Dendritic cell treated with granulocyte-macrophage colony-stimulating factor and Interleukin-4, amounts not matched to agents 40 ng/mL and 50 ng/mL, for 4 days (primary cell): ENCODE results near the gene OXLD1.

Experiments
- H3K27ac Mint-ChIP-seq: one replicate; pipeline ENCODE4 v1.8.0; 2022; ENCODE audit warnings: mild to moderate bottlenecking, mixed read lengths
- H3K27me3 Mint-ChIP-seq: one replicate; pipeline ENCODE4 v1.8.0; 2022; ENCODE audit warnings: mild to moderate bottlenecking, mixed read lengths
- H3K36me3 Mint-ChIP-seq: one replicate; pipeline ENCODE4 v1.8.0; 2022; ENCODE audit warnings: low read depth, mixed read lengths
- H3K4me1 Mint-ChIP-seq: one replicate; pipeline ENCODE4 v1.8.0; 2022; ENCODE audit warnings: low read depth, mixed read lengths
- H3K4me3 Mint-ChIP-seq: one replicate; pipeline ENCODE4 v1.8.0; 2022; ENCODE audit warnings: mild to moderate bottlenecking, moderate library complexity, mixed read lengths
- H3K9me3 Mint-ChIP-seq: one replicate; pipeline ENCODE4 v1.8.0; 2022; ENCODE audit warnings: mixed read lengths
- intact Hi-C: fragments of 100-400 bp; cut with micrococcal nuclease; formaldehyde crosslinking; loops from one replicate; pipeline ENCODE4 v1.15.0; 2022

The OXLD1 gene

GRCh38 chr17:81666342-81667191, at the start of gene OXLD1, which contains the start of gene CCDC137:
Gene OXLD1 (minus strand): TSS chr17:81666605. CDS start chr17:81666577, 28 bp downstream.
Gene CCDC137 (plus strand): TSS chr17:81666737. CDS start chr17:81666767, 30 bp downstream.
- Mint-ChIP-seq H3K36me3 (peaks cover 73% of the 10 kb centered on the region), H3K27ac (peak within 1 kb of the TSS; percentile 89), H3K9me3 (no peaks in the 10 kb centered on the region), H3K4me3 (peak within 1 kb of the TSS; percentile 89), H3K4me1 (peaks cover 39% of the 10 kb centered on the region), H3K27me3 (no peaks in the 10 kb centered on the region)
- intact Hi-C loops: loop anchor here (1.0 kb wide), 1 partner anchor 29 kb away; the partner anchor contains the start of genes NPLOC4 and TSPAN10

DNA sequence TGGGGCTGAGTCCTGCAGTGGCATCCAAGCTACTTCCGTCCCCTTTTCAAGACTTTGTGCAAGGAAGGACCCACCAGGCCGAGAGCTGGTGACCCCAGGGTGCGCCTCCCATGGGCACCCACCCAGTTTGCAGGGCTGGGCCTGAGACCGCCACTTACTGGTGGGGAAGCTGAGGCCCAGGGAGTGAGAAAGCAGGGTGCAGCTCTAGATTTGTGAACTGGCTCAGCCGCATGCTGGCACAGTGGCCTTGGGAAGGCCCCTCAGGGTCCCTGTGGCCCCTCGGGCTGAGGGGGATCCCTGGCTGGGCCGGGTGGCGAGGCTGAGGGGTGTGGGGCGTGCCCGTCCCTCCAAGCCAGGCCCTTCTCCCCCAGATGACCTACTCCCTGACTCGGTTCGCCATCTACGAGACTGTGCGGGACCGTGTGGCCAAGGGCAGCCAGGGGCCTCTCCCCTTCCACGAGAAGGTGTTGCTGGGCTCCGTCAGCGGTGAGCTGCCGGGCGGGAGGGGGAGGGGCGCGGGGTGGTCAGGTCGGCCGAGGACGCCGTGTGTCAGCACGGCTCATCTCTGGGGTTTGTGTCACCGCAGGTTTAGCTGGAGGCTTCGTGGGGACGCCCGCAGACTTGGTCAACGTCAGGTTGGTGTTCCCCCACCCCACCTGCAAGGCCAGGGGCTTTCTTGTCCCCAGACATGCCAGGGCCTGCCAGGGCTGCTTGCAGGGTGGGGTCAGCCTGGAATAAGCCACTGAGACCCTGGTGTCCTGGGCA, 48.9 kb upstream of the OXLD1 start:
- intact Hi-C loops: no loop called here

DNA sequence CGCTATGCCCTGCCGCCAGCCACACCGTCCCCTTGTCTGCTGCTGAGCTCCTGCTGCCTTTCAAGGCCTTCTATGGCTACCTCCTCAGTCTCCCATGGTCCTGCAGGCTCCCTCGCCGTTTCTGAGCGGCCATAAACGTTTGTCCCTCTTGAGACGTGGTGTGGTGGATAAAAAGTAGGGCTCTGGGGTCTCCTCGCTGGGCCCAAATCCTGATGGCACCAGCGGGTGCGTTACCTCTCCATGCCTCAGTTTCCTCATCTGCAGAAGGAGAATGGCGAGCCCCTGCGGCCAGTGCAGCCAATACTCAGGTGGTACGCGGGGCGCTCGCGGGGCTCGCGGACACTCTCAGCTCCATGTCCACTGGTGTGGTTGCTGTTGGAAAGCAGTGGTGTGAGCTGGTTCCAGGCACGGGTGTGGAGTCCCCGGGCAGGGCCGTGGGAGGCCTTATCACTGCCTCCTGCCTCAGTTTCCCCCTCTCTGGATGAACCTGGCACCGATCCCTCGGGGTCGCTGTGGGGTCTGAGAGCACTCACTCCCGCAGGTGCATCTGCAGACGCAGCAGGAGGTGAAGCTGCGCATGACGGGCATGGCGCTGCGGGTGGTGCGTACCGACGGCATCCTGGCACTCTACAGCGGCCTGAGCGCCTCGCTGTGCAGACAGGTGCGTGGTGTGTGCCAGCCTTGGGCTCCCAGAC, 48.2 kb upstream of the OXLD1 start:
- H3K4me3 Mint-ChIP-seq: no peak overlapping the region
- no peak overlapping the region for H3K27ac Mint-ChIP-seq
- intact Hi-C loops: no loop called here
- H3K36me3 Mint-ChIP-seq: no peaks in the 10 kb centered on the region
- H3K27me3 Mint-ChIP-seq: peaks cover 3% of the 10 kb centered on the region
- no peaks in the 10 kb centered on the region for H3K9me3 Mint-ChIP-seq
- H3K4me1 Mint-ChIP-seq: peaks cover 38% of the 10 kb centered on the region

More for the DNA sequence above, 48.9 kb upstream of the OXLD1 start:
- peaks cover 33% of the 10 kb centered on the region for H3K4me1 Mint-ChIP-seq
- no peaks in the 10 kb centered on the region for H3K36me3 Mint-ChIP-seq
- no peak overlapping the region for H3K4me3 Mint-ChIP-seq
- H3K27me3 Mint-ChIP-seq: peaks cover 3% of the 10 kb centered on the region
- H3K27ac Mint-ChIP-seq: no peak overlapping the region
- no peaks in the 10 kb centered on the region for H3K9me3 Mint-ChIP-seq

- intact Hi-C loops: no loop called here
- H3K4me3 Mint-ChIP-seq: no peak overlapping the region
- H3K36me3 Mint-ChIP-seq: peaks cover 4% of the 10 kb centered on the region
These were observed 47.4 kb upstream of the OXLD1 start for GRCh38 chr17:81713556-81714411.

DNA sequence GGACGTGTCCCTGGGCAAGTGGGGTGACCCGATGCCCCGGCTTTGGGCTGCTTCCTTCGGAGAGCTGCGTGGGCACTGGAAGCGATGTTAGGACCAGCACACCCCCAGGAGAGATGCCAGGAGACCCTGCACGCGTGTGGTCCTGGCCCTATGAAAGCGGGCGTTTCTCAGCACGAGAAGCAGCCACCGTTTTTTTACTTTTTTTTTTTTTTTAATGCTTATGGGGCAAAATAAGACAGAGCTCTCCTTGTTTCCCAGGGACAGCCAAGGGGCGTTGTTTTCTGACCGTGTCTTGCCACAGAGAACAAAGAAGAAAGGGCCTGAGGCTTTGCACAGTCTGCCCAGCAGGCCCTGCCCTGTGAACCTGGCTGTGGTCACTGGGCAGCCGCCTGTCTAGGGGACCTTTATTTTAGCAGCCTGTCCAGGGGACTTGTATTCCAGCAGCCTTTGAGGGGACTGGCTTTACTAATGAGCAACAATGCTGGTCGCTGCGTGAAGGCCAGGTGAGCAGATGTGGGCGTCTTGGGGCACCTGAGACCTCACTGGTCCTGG, 46.7 kb upstream of the OXLD1 start:
- H3K27ac Mint-ChIP-seq: peak overlapping the region; percentile 36
- H3K4me3 Mint-ChIP-seq: peak overlapping the region; percentile 73
- H3K27me3 Mint-ChIP-seq: peaks cover 3% of the 10 kb centered on the region
- peaks cover 38% of the 10 kb centered on the region for H3K4me1 Mint-ChIP-seq
- intact Hi-C loops: no loop called here
- peaks cover 10% of the 10 kb centered on the region for H3K36me3 Mint-ChIP-seq
- H3K9me3 Mint-ChIP-seq: no peaks in the 10 kb centered on the region

More at GRCh38 chr17:81713556-81714411, 47.4 kb upstream of the OXLD1 start:
- Mint-ChIP-seq H3K4me1 (peaks cover 38% of the 10 kb centered on the region), H3K27me3 (peaks cover 3% of the 10 kb centered on the region), H3K27ac (no peak overlapping the region), H3K9me3 (no peaks in the 10 kb centered on the region)

DNA sequence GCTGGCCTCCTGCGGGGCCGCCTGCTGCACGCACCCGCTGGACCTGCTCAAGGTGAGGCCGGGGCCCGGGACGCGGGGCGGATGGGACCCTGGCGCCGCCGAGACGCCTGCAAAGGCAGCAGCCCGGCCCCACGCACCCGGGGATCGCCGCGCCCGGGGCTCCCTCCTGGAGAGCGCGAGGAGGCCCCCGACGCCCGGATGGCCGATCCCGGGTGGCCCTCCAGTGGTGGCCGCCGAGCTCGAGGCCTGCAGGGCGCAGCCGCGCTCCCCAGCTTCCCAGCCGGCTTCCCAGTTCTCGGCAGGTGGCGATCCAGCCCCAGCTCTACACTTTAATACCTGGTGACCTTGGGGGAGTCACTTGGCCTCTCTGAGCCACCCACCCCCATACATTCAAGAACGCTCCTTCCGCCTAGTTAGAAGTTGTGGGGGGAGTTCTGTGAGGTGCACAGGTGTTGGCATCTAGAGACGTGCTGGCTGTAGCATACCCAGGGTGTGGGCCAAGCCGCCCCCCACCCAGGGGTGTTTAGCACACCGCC, 46.1 kb upstream of the OXLD1 start:
- Mint-ChIP-seq H3K27me3 (peaks cover 3% of the 10 kb centered on the region), H3K27ac (peak overlapping the region; percentile 36), H3K4me3 (peak overlapping the region; percentile 73), H3K4me1 (peaks cover 38% of the 10 kb centered on the region), H3K36me3 (peaks cover 15% of the 10 kb centered on the region), H3K9me3 (no peaks in the 10 kb centered on the region)
- intact Hi-C loops: loop anchor here (1.0 kb wide), 1 partner anchor 9 kb away; the partner anchor contains the start of gene MRPL12

- Mint-ChIP-seq H3K36me3 (peaks cover 21% of the 10 kb centered on the region), H3K9me3 (no peaks in the 10 kb centered on the region), H3K4me1 (peaks cover 38% of the 10 kb centered on the region), H3K4me3 (peak within 1 kb of the TSS; percentile 73), H3K27me3 (peaks cover 3% of the 10 kb centered on the region), H3K27ac (peak within 1 kb of the TSS; percentile 56)
- intact Hi-C loops: loop anchor here (1.0 kb wide), 1 partner anchor 9 kb away; the partner anchor contains the start of gene MRPL12
These were observed 45.5 kb upstream of the OXLD1 start, which contains the start of gene SLC25A10 for GRCh38 chr17:81711814-81712467. Gene SLC25A10 (plus strand): TSS chr17:81712284. CDS start chr17:81712427, 143 bp downstream.

- intact Hi-C loops: no loop called here
- Mint-ChIP-seq H3K9me3 (no peaks in the 10 kb centered on the region), H3K36me3 (peaks cover 33% of the 10 kb centered on the region)
These were observed 44.3 kb upstream of the OXLD1 start for GRCh38 chr17:81710514-81711308.

GRCh38 chr17:81708739-81709185, 42.4 kb upstream of the OXLD1 start:
- H3K4me1 Mint-ChIP-seq: peaks cover 37% of the 10 kb centered on the region
- H3K27me3 Mint-ChIP-seq: peaks cover 3% of the 10 kb centered on the region
- no peaks in the 10 kb centered on the region for H3K9me3 Mint-ChIP-seq
- no peak overlapping the region for H3K4me3 Mint-ChIP-seq
- no peak overlapping the region for H3K27ac Mint-ChIP-seq
- peaks cover 48% of the 10 kb centered on the region for H3K36me3 Mint-ChIP-seq
- intact Hi-C loops: no loop called here

More at GRCh38 chr17:81710514-81711308, 44.3 kb upstream of the OXLD1 start:
- Mint-ChIP-seq H3K27me3 (peaks cover 3% of the 10 kb centered on the region), H3K4me3 (peak overlapping the region; percentile 46), H3K27ac (peak overlapping the region; percentile 56), H3K4me1 (peaks cover 38% of the 10 kb centered on the region)

DNA sequence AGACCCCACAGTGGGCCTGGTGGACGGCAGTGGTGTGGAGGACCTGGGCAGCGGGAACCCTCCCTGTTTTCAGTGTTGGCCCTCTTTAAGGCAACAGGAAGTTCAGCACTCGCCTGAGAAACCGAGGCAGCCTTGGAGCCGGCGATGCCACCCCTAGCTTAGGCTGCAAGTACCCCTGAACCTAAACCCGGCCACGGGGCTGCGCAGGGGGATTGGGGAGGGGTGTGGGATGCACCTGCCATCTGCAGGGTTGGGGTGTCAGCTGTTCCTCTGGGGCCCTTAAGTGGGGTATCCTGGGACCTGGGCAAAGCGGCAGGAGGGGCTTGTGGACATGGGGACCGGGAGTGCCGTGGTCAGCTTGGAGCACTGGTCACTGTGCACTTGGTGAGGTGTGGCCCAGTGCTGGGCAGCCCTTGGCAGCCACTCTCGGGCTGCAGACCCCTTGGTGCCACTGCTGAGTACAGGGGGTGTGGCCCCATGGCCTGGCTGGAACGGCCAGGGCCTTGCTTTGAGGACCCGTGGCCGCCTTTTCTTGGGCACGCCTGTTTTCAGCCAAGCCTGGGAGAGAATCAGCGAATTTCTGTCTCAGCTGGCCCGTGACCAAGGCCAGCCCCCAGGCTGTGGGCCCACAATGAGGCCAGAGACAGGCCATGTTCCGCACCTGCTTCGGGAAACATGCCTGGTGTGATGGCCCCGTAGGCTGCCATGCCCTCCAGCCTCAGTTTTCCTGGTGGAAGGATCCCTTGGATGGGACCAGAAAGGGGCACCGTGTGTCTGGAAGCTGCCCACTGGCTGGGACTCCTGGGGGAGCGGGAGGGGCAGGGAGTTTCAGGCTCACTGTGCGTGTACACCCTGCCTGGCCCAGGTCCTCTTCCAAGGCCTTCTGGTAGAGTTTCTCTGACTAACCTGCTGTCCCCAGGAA, 41.6 kb upstream of the OXLD1 start:
- H3K27me3 Mint-ChIP-seq: peaks cover 3% of the 10 kb centered on the region
- H3K4me3 Mint-ChIP-seq: no peak overlapping the region
- H3K9me3 Mint-ChIP-seq: no peaks in the 10 kb centered on the region
- H3K36me3 Mint-ChIP-seq: peaks cover 52% of the 10 kb centered on the region
- H3K27ac Mint-ChIP-seq: no peak overlapping the region
- intact Hi-C loops: no loop called here
- H3K4me1 Mint-ChIP-seq: peaks cover 29% of the 10 kb centered on the region
